AG04450 (cell line): ENCODE measurements around the gene CENPE. TPM values are rescaled to one million over a fixed set of nuclear protein-coding genes. Genes with fewer than 3 reads are reported as not detected.

Experiments
- CTCF ChIA-PET: fragments of 300-600, 350-600 bp; formaldehyde crosslinking; extraction: SDS; loops from one replicate; lab custom pipeline; 2022; ENCODE audit warnings: antibody characterized with exemption, inconsistent platforms; lab: Charles Lee
- POLR2A ChIA-PET: fragments of 350-600 bp; formaldehyde crosslinking; extraction: SDS; loops from one replicate; lab custom pipeline; 2021; ENCODE audit warnings: antibody characterized with exemption, inconsistent platforms; lab: Yijun Ruan, JAX
- DNase-seq: peaks from one replicate; pipeline ENCODE4 v3.0.0-alpha.2; 2011; ENCODE audit warnings: low read depth, low spot score
- H3K27ac ChIP-seq: one replicate; pipeline ENCODE4 v1.5.1; 2012; ENCODE audit warnings: low read depth, low read length, control low read depth
- H3K27me3 ChIP-seq: one replicate; pipeline ENCODE4 v1.6.0; 2012; ENCODE audit warnings: low read length; ENCODE audit not compliant: control insufficient read depth, insufficient read depth
- H3K4me3 ChIP-seq: 2 replicates; pipeline ENCODE4 v1.5.1; 2011; ENCODE audit warnings: mild to moderate bottlenecking, low read depth, low read length, control low read depth
- H3K9me3 ChIP-seq: 2 replicates; pipeline ENCODE4 v1.5.1; 2012; ENCODE audit warnings: low read length; ENCODE audit not compliant: control insufficient read depth, insufficient read depth
- CTCF ChIP-seq: IDR thresholded peaks from 2 replicates; pipeline ENCODE4 v1.5.1; 2011; ENCODE audit warnings: low read depth, low read length, control low read depth, inconsistent platforms
- polyA plus RNA-seq: library from polyadenylated mRNA; depleted of rRNA; stranded (reverse); fragments of >200 nt; gene quantifications from 2 replicates; pipeline ENCODE4 v1.2.3, GENCODE V29; 2011

The CENPE gene
- polyA plus RNA-seq, 1 experiment, result 4.5 TPM

DNA sequence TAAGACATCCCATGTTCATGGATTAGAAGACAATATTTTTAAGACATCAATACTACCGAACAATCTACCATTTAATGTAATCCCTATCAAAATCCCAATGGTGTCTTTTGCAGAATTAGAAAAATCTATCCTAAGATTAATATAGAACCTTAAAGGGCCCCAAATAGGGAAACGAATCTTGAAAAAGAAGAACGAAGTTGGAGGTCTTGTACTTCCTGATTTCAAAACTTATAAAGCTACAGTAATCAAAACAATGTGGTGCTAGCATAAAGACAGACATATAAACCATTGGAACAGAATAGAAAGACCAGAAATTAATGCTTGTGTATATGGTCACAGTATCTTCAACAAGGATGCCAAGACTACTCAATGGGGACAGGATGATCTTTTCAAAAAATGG is 42.0 kb downstream of the CENPE start:
- CTCF ChIA-PET, result no interaction called here
- no peak for DNase-seq

DNA sequence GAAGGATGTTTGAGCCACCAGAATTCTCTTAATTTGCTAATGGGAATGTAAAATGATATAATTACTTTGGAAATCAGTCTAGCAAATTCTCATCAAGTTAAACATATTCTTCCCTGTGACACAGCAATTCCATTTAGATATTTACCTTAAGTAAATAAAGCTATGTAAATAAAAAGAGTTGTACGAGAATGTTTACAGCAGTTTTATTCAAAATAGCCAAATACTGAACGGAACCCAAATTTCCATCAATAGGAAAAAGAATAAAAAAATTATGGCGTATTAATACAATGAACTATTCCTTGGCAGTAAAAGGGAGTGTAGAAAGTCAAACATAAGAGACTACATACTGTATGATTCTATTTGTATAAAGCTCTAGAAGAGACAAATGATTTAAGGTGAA is 45.8 kb downstream of the CENPE start:
- ChIA-PET CTCF (no interaction called here), POLR2A (no interaction called here)
- Histone ChIP-seq H3K4me3 (no peak overlapping the region), H3K27ac (no peak overlapping the region), H3K27me3 (no peaks in the 10 kb centered on the region), H3K9me3 (no peaks in the 10 kb centered on the region)
- no peak for DNase-seq
- no peak for TF ChIP-seq CTCF

More for the DNA sequence above, 42.0 kb downstream of the CENPE start:
- POLR2A ChIA-PET, result no interaction called here
- H3K27ac ChIP-seq, result no peak overlapping the region
- H3K27me3 ChIP-seq, result no peaks in the 10 kb centered on the region
- TF ChIP-seq CTCF, result no peak
- H3K9me3 ChIP-seq, result no peaks in the 10 kb centered on the region
- H3K4me3 ChIP-seq, result no peak overlapping the region

GRCh38 chr4:103150677-103151076 is 47.5 kb downstream of the CENPE start:
- Histone ChIP-seq H3K27me3 (no peaks in the 10 kb centered on the region), H3K4me3 (no peak overlapping the region), H3K9me3 (no peaks in the 10 kb centered on the region), H3K27ac (no peak overlapping the region)
- no peak for DNase-seq
- TF ChIP-seq CTCF, result no peak
- CTCF ChIA-PET, result interaction anchor here (0.9 to 1.1 kb wide), 2 partner anchors 12 to 13 kb away, joined by 3 to 5 read pairs; no protein-coding TSS in a partner anchor
- POLR2A ChIA-PET, result no interaction called here

GRCh38 chr4:103144926-103145325 is 53.2 kb downstream of the CENPE start:
- H3K27me3 ChIP-seq, result no peaks in the 10 kb centered on the region
- no peak for TF ChIP-seq CTCF
- ChIA-PET CTCF (no interaction called here), POLR2A (no interaction called here)
- no peak overlapping the region for H3K27ac ChIP-seq
- DNase-seq, result no peak
- no peak overlapping the region for H3K4me3 ChIP-seq
- H3K9me3 ChIP-seq, result no peaks in the 10 kb centered on the region

DNA sequence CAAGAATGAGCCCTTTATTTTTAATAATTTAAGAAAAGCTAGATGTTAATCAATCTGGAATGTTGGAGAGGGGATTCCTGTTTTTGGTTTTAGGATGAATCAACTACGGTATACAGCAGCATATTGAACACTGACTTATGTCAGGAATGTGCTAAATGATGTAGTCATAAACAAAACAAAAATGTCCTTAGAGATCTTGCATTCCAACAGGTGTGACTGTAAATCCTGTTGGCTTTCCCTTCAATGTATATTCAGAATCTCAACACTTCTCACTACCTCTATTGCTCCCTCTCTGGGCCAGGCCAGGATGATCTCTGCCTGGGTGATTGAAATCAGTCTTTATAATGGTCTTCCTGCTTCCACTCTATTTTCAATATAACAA is 60.7 kb downstream of the CENPE start:
- H3K27ac ChIP-seq, result no peak overlapping the region
- H3K4me3 ChIP-seq, result no peak overlapping the region
- TF ChIP-seq CTCF, result no peak
- CTCF ChIA-PET, result interaction anchor here (1.5 to 1.6 kb wide), 2 partner anchors 38 to 47 kb away, joined by 3 to 6 read pairs; partner anchors contain the start of gene BDH2
- no peaks in the 10 kb centered on the region for H3K27me3 ChIP-seq
- DNase-seq, result no peak
- POLR2A ChIA-PET, result no interaction called here
- H3K9me3 ChIP-seq, result no peaks in the 10 kb centered on the region
